ENCODE data around the gene ZCCHC13. TPM values are rescaled to one million over a fixed set of nuclear protein-coding genes. Genes with fewer than 3 reads are reported as not detected.
A peak's percentile ranks its signal among the peaks of the same experiment; 100 is the strongest.
"Not testable (repeated sequence)": the region's sequence is repeated elsewhere in the genome, so short reads cannot be mapped to it uniquely, and the experiment has no call there.

ZCCHC13 gene
- total RNA-seq, 1 experiment from 2014 or later, result not detected

DNA sequence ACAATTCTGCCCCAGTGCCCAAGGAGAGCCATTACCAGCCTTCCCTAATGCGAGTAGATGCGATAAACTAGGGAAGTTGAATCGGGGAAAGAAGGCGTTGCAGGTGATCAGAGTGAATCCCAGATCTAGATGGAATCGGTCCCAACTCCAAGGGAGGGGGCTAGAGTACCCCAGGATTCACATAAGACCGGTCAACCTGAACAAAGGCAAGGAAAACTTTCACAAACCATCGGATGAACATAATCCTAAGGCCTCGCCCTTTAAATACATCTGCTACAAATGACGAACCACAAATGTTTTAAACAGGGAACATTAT is 11.2 kb upstream of the ZCCHC13 start:
- H3K27me3 ChIP-seq, result no peaks in the 10 kb centered on the region
- peak overlapping the region; percentile 94 for H3K27ac ChIP-seq
- no peaks in the 10 kb centered on the region for H3K4me1 ChIP-seq
- peaks cover 15% of the 10 kb centered on the region for H3K36me3 ChIP-seq
- no peaks in the 10 kb centered on the region for H3K9me3 ChIP-seq (replicated peaks)
- peak overlapping the region; percentile 73 for H3K4me3 ChIP-seq
- no peak for DNase-seq

DNA sequence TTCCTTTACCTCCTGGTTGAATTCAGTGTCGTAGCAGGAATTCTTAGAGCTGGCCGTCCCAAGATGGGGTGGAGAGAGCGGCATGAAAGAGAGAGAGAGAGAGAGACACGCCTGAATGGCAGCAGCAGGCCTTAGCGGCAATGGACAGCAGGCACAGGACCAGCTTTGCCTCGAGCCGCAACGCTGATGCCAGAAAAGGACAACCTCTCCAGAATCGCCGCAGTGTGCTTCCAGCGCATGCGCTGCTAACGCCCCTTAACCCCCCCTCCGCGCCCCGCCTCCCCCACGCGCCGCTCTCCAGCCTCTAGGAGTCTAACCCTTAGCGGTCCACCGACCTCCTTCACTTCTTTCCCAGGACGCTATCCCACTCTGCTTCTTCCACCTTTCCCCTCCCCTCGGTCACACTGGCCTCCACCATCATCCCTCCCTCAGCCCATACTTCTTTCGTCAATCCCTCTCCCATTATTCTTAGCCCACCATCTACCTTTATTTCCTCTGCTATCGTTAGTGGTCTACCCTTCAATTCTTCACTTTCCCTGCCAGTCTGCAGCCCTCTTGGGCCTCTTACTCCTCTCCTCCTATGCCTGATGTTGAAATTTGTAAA is 10.5 kb upstream of the ZCCHC13 start:
- Histone ChIP-seq H3K36me3 (peaks cover 8% of the 10 kb centered on the region; the same call in 1 of the 2 replicates), H3K27ac (peak overlapping the region; percentile 94), H3K9me3 (replicated peaks) (no peaks in the 10 kb centered on the region), H3K27me3 (no peaks in the 10 kb centered on the region), H3K4me1 (no peaks in the 10 kb centered on the region), H3K4me3 (peak overlapping the region; percentile 73)
- DNase-seq, result peak; percentile 89 to 92

DNA sequence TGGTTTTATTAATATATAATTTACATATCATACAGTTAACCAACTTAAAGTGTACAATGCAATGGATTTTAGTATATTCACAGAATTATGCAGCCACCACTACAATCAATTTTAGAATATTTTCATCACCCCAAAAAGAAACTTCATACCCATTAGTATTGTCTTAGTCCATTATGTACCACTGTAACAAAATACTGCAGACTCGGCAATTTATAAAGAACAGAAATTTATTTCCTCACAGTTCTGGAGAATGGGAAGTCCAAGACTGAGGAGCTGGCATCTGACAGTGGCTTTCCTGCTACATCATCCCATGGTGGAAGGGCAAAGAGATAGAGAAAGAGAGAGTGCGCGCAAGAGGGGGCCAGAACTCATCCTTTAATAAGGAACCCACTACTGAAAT is 8.9 kb upstream of the ZCCHC13 start:
- no peaks in the 10 kb centered on the region for H3K9me3 ChIP-seq (replicated peaks)
- no peak for DNase-seq
- H3K27ac ChIP-seq, result no peak overlapping the region
- H3K27me3 ChIP-seq, result no peaks in the 10 kb centered on the region
- no peaks in the 10 kb centered on the region for H3K4me1 ChIP-seq
- no peak overlapping the region for H3K4me3 ChIP-seq
- no peaks in the 10 kb centered on the region for H3K36me3 ChIP-seq

DNA sequence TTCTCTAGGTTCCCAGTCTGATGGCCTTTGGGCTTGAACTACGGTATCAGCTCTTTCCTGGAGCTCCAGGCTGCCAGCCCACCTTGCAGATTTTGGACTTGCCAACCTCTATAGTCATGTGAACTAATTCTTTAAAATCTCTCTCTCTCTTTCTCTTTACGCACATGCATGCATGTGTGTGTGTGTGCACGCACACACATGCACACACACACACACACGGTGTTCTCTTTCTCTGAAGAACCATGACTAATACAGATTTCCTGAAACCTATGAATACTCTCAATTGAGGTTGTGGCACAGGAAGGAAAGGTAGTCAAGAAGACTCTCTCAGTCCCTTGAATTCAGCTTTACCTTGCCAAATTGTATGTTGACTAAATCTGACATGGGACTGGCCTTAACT is 6.2 kb upstream of the ZCCHC13 start:
- H3K27ac ChIP-seq, result no peak overlapping the region
- H3K4me3 ChIP-seq, result no peak overlapping the region
- H3K36me3 ChIP-seq, result no peaks in the 10 kb centered on the region
- no peaks in the 10 kb centered on the region for H3K27me3 ChIP-seq
- H3K4me1 ChIP-seq, result no peaks in the 10 kb centered on the region
- DNase-seq, result no peak
- H3K9me3 ChIP-seq (replicated peaks), result no peaks in the 10 kb centered on the region

DNA sequence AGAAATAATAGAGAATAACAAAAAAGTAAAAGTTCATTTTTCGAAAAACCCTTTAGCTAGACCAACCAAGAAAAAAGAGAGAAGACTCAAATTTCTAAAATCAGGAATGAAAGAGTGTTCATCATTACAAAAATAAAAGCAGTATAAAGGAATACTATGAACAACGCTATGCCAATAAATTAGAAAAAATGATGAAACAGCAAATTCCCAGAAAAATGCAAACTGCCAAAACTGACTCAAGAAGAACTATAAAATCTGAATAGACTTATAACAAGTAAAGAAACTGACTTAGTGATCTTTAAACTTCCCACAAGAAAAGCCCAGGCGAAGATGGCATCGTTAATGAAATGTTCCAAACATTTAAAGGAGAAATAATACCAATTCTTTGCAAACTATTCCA is 3.1 kb upstream of the ZCCHC13 start:
- H3K4me3 ChIP-seq, result no peak overlapping the region
- H3K9me3 ChIP-seq (replicated peaks), result no peaks in the 10 kb centered on the region
- no peaks in the 10 kb centered on the region for H3K27me3 ChIP-seq
- no peaks in the 10 kb centered on the region for H3K4me1 ChIP-seq
- DNase-seq, result no peak
- no peaks in the 10 kb centered on the region for H3K36me3 ChIP-seq
- no peak overlapping the region for H3K27ac ChIP-seq

DNA sequence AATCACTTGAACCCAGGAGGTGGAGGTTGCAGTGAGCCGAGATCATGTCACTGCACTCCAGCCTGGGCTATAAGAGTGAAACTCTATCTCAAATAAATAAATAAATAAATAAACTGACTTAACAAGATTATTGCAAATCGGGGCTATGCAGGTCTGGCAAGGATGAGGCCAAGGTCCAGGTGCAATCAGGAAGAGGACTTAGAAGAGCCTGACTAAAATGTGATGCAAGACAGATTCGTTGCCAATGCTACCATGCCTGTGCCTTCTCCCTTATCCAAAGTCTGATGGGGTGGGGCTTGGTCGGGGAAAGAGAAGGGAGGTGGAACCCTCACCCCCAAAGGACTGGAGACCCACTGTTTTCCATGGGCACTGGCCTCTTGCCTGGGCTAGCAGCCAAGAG is 14.7 kb downstream of the ZCCHC13 start:
- no peak for DNase-seq
- Histone ChIP-seq H3K27me3 (no peaks in the 10 kb centered on the region), H3K4me3 (no peak overlapping the region), H3K4me1 (no peaks in the 10 kb centered on the region), H3K9me3 (replicated peaks) (no peaks in the 10 kb centered on the region), H3K36me3 (no peaks in the 10 kb centered on the region), H3K27ac (no peak overlapping the region)

DNA sequence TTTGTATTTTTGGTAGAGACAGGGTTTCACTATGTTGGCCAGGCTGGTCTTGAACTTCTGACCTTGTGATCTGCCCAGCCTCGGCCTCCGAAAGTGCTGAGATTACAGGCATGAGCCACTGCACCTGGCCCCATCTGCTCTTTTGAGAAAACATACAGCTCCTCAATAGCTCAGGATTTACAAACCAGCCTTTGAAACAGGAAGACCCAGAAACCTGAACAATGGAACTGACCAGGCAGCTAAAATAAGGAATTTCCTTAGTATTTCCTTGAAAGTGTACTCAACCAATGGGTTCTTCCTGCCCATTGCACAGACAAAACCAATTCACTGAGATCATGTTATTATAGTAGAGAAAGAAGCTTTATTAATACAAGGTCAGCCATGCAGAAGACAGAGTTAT is 15.3 kb downstream of the ZCCHC13 start:
- H3K4me1 ChIP-seq; DNase-seq; H3K36me3 ChIP-seq; H3K9me3 ChIP-seq (replicated peaks); H3K27me3 ChIP-seq; H3K27ac ChIP-seq; H3K4me3 ChIP-seq: not testable (repeated sequence)

DNA sequence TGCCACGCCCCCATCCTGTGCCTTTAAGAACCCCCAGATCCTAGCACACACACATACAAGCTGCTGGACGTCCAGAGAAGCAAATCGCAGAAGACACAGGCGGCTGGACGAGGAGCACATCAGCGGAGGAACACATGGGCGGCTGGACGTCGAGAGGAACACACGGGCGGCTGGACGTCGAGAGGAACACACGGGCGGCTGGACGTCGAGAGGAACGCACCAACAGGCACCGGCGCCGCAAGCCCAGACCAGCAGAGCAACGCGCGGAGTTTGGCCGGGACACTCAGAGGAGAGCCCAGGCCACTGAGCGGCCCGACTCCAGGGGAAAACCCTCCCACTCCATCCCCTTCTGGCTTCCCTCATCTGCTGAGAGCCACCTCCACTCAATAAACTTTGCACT is 17.2 kb downstream of the ZCCHC13 start:
- no peaks in the 10 kb centered on the region for H3K9me3 ChIP-seq (replicated peaks)
- no peak overlapping the region for H3K4me3 ChIP-seq
- no peaks in the 10 kb centered on the region for H3K4me1 ChIP-seq
- no peaks in the 10 kb centered on the region for H3K27me3 ChIP-seq
- DNase-seq, result no peak
- H3K27ac ChIP-seq, result no peak overlapping the region
- H3K36me3 ChIP-seq, result no peaks in the 10 kb centered on the region

DNA sequence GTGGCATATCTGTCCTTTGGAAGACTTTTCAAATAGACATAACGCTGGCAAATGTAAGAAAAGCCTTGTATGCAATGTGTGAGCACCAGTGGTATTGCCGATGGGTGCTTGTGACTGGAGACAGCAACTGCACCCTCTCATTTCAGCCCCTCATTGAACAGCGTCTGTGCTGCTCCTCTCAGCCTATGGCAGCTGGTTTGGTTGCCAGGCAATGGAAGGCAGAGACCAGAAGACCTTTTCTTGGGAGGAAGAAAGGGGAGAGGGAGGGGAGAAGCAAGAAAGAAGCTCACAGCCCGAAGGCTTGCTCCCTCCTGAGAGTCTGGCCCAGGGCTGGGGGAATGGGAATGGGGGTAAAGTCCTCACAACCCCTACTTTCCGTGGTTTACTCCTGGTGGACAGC is 20.2 kb downstream of the ZCCHC13 start:
- H3K4me3 ChIP-seq, result no peak overlapping the region
- no peaks in the 10 kb centered on the region for H3K36me3 ChIP-seq
- H3K9me3 ChIP-seq (replicated peaks), result no peaks in the 10 kb centered on the region
- H3K27me3 ChIP-seq, result no peaks in the 10 kb centered on the region
- DNase-seq, result no peak
- no peak overlapping the region for H3K27ac ChIP-seq
- no peaks in the 10 kb centered on the region for H3K4me1 ChIP-seq

DNA sequence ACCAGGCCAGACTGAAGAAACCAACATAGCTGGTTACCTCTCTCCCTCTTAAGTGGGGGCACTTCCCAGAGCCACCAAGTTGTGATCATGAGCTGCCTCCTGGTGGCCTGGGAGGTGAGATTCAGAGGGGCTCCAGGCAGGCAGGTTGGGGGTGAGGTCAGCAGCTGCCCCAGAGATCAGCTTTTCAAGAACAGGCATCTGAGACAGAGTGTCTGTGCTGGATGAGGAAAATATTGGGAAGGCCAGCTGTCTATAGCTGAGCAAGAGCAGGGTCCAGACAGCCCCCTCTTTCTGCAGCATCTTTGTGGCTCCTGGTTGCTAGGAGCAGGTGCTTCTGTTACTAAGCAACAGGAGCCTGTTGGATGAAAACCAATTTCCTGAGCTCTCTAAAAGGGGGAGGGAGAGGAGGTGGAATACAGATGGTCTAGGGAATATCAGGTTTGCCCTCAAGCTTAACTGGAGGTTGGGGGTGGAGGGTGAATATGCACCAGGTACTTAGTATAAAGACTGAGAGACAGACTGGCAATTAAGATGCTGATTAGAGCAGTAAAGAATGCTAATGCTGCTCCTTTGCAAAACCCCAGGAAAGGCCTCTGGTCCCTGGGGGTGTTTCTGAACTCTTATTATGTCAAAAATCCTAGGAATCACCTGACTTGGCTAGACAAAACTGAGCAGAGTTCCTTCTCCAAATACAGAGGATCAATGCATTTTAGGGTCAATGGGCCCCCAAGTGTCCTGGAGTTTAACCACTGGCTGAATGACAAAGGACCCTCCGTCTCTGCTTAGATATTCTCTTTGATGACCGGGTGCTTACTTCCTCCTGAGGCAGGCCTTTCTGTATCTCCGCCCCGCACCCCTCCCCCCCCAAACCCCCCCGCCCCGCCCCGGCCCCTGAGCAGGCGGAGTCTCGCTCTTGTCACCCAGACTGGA is 21.4 kb downstream of the ZCCHC13 start:
- no peaks in the 10 kb centered on the region for H3K36me3 ChIP-seq
- H3K9me3 ChIP-seq (replicated peaks), result no peaks in the 10 kb centered on the region
- H3K4me1 ChIP-seq, result no peaks in the 10 kb centered on the region
- H3K4me3 ChIP-seq, result no peak overlapping the region
- no peaks in the 10 kb centered on the region for H3K27me3 ChIP-seq
- no peak for DNase-seq
- H3K27ac ChIP-seq, result no peak overlapping the region

DNA sequence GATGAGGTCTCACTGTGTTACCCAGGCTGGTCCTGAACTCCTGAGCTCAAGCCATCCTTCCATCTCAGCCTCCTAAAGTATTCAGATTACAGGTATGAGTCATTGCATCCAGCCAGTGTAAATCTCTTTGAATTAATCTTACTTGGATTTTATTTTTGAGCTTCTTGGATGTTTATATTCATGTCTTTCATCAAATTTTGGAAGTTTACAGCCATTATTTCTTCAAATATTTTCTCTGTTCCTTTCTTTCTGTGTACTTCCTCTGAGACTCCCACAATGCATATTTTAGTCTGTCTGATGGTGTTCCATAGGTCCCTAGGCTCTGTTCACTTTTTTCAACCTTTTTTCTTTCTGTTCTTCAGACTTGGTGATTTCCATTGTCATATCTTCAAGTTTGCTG is 34.9 kb downstream of the ZCCHC13 start:
- Histone ChIP-seq H3K9me3 (replicated peaks) (no peaks in the 10 kb centered on the region; the same call in 1 of the 2 replicates), H3K4me1 (0 out of 2 replicates have a peak, but pooled peaks cover 3% of the 10 kb centered on the region), H3K27ac (no peak overlapping the region)

DNA sequence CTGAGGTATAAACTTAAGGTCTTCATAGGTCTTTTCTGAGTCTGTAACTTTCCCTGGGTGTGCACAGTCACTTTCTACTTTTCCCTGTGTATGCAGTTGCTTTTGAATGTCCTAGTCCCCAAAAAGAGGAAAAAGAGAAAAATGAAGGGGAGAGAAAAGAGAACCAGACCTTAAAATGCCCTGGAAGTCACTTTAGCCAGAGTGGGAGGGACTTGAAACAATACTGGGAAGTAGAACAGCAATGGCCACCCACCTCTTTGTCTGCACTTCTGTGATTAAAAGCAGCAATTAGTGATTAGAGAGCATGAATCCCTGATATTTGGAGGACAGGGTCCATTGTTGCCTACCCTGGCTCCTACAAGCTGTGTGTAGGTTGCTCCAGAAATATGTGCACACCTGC is 36.1 kb downstream of the ZCCHC13 start:
- Histone ChIP-seq H3K27me3 (no peaks in the 10 kb centered on the region), H3K36me3 (no peaks in the 10 kb centered on the region), H3K4me1 (0 out of 2 replicates have a peak, but pooled peaks cover 3% of the 10 kb centered on the region), H3K27ac (no peak overlapping the region), H3K9me3 (replicated peaks) (no peaks in the 10 kb centered on the region; the same call in 1 of the 2 replicates), H3K4me3 (no peak overlapping the region)
- DNase-seq, result no peak

More for the DNA sequence above, 34.9 kb downstream of the ZCCHC13 start:
- no peak for DNase-seq
- no peaks in the 10 kb centered on the region for H3K36me3 ChIP-seq
- no peaks in the 10 kb centered on the region for H3K27me3 ChIP-seq
- no peak overlapping the region for H3K4me3 ChIP-seq

DNA sequence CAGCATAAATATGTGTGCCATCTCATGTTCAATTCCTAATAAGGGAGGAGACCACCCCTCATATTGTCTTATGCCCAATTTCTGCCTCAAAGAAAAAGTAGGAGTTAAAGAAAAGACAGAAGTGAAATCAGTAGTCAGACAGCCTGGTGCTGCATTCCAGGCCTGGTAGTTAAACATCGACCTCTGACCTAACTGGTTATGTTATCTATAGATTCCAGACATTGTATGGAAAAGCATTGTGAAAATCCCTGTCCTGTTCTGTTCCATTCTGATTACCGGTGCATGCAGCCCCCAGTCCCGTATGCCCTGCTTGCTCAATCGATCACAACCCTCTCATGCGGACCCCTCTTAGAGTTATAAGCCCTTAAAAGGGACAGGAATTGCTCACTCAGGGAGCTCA is 38.2 kb downstream of the ZCCHC13 start:
- H3K36me3 ChIP-seq, H3K27ac ChIP-seq, DNase-seq: not testable (repeated sequence)

DNA sequence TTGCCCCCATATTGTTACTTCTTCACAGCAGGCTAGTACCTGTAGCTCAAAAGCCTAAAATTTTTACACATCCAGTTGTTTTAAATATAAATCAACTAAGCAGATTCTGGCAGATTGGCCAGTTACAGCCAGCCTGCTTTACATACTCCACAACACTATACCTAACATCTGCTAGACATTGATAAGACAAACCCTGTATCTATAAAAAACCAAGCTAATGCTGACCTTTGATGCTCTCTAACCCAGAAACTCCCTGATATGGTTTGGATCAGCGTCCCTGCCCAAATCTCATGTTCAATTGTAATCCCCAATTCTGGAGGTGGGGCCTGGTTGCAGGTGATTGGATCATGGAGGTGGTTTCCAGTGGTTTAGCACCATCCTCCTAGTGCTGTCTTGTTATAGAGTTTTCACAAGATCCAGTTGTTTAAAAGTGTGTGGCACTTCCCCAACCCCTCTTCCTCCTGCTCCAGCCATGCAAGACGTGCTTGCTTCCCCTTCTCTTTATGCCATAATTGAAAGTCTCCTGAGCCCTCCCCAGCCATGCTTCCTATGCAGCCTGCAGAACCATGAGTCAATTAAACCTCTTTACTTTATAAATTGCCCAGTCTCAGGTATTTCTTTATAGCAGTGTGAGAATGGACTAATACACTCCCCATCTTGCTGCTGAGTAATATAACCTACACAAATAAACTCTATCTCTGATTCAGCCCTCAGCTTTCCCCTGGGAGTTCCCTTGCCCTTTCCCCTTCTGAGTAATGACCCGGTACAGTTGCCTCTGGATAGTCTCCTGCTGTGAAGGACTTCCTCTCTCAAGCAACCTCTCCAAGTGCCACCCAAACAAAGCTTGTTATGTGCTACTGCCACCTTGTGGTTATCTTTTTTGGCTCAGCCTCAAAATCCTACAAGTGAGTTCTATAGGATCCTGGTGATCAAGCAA is 39.6 kb downstream of the ZCCHC13 start:
- Histone ChIP-seq H3K27ac (no peak overlapping the region), H3K36me3 (no peaks in the 10 kb centered on the region), H3K4me1 (0 out of 2 replicates have a peak, but pooled peaks cover 3% of the 10 kb centered on the region), H3K4me3 (no peak overlapping the region), H3K9me3 (replicated peaks) (no peaks in the 10 kb centered on the region), H3K27me3 (no peaks in the 10 kb centered on the region)
- DNase-seq, result peak; percentile 87 to 94

More for the DNA sequence above, 38.2 kb downstream of the ZCCHC13 start:
- not testable (repeated sequence) for H3K27me3 ChIP-seq; H3K4me3 ChIP-seq; H3K4me1 ChIP-seq; H3K9me3 ChIP-seq (replicated peaks)

DNA sequence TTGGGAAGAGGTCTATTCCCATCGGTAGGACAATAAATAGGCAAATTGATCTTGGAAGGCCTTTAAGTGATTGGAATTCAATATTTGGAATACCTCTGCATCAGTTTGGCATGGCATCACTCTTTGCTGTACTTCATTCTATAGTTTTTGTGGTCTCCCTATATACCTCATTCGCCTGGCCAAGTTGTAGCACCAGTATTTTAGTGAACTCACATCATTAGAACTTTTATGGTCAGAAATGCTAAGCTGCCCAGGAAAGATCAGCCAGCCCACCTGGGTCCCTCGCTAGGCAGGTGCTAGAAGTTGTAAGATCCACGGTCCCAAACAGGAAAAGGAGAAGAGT is 40.3 kb downstream of the ZCCHC13 start:
- no peak for DNase-seq
- H3K36me3 ChIP-seq, result no peaks in the 10 kb centered on the region
- no peak overlapping the region for H3K4me3 ChIP-seq
- no peak overlapping the region for H3K27ac ChIP-seq
- no peaks in the 10 kb centered on the region for H3K9me3 ChIP-seq (replicated peaks)
- 0 out of 2 replicates have a peak, but pooled peaks cover 3% of the 10 kb centered on the region for H3K4me1 ChIP-seq
- no peaks in the 10 kb centered on the region for H3K27me3 ChIP-seq
